Posterior vena cava (tissue), 2 donors: ENCODE results near the gene NFATC1. TPM values are rescaled to one million over a fixed set of nuclear protein-coding genes. Genes with fewer than 3 reads are reported as not detected.

Experiments
- DNase-seq: peaks from one replicate; pipeline ENCODE4 v3.0.0-alpha.2; 2020; ENCODE audit warnings: low spot score
- intact Hi-C, 2 donors: fragments of 100-400 bp; cut with DNase I; formaldehyde crosslinking; loops; one replicate each; pipeline versions ENCODE4 v1.14.1 to v1.14.2; 2022 to 2023
- total RNA-seq, 2 donors: library from RNA; stranded (reverse); fragmentation: NEBNext Ultra II Directional; extraction: Animal tissue kit (Norgen Biotek cat#: 25700); gene quantifications; one replicate each; pipeline ENCODE4 v1.2.1, GENCODE V29; 2021
- donor health status: DM: yes; HTN: yes; CAD: no.
- donor health status: DM: yes; HTN: yes; CAD: no.

NFATC1 gene
- total RNA-seq, 2 donors from 2014 or later: 23.9 to 26.9 TPM

DNA sequence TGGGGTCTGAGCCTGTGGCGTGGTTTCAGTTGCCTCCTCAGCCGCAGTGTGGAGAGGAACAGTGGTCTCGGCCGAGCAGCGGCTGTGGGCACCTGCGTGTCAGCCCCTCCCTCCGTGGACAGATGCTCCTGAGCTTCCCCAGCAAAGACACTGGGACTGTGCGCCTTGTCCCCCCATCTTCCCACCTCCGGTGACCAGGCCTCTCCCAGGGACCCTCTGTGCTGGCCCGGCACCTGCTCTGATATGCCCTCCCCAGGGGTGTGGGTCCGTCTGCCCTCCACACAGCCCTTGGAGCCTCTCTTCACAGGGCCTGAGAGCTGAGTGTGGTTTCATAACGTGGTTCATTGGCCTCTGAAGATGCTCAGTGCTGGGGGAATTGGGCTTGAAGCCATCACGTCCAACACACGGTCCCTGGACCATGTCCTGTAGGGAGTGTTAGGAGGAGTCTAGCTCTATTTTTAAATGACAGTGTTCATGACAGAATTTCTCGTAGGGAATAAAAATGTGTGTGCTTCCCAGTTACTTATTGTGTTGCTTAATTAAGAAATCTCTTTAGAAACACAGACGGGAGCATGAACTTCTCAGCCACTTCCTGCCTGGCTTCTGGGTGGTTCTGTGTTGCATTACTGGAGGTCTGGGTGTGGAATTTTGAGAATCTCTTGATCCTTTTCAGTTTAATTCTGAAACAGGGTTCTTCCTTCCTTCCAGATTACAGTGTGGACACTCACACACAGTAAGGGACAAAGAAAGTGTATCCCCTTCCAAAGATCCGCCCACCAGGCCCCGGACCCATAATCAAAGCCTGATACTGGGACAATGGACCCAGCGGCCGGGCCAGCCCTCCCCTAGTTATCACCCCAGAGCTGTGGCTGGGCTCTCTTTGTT lies 110.7 kb downstream of the NFATC1 start:
- intact Hi-C loops: loop anchor here in 1 of 2 donors (10.0 kb wide), 1 partner anchor 122 kb away; no protein-coding TSS in a partner anchor
- peak; percentile 86 for DNase-seq

DNA sequence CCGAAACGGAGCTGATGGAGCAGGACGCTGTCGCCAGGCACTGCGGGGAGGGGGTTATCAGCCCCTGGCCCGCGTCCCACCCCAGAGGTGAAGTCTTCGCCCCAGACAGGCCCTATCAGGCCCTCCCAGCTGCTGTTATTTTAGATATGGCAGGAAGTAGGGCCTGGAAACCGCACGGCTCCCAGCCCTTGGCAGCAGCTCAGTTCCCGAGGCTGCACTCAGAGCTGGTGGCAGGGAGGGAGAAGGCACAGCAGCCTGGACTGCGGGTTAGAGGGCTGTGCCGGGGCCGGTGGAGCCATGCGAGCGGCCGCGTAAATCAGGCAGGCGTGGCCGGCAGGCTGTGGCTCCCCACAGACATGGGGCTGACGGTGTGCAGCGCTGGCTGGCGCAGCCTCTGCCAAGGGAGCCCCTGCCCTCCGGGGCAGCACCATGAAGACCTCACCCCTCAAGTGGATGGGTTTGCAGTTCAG lies 111.4 kb downstream of the NFATC1 start:
- intact Hi-C loops: loop anchor here in 1 of 2 donors (10.0 kb wide), 1 partner anchor 122 kb away; no protein-coding TSS in a partner anchor
- peak; percentile 91 for DNase-seq

DNA sequence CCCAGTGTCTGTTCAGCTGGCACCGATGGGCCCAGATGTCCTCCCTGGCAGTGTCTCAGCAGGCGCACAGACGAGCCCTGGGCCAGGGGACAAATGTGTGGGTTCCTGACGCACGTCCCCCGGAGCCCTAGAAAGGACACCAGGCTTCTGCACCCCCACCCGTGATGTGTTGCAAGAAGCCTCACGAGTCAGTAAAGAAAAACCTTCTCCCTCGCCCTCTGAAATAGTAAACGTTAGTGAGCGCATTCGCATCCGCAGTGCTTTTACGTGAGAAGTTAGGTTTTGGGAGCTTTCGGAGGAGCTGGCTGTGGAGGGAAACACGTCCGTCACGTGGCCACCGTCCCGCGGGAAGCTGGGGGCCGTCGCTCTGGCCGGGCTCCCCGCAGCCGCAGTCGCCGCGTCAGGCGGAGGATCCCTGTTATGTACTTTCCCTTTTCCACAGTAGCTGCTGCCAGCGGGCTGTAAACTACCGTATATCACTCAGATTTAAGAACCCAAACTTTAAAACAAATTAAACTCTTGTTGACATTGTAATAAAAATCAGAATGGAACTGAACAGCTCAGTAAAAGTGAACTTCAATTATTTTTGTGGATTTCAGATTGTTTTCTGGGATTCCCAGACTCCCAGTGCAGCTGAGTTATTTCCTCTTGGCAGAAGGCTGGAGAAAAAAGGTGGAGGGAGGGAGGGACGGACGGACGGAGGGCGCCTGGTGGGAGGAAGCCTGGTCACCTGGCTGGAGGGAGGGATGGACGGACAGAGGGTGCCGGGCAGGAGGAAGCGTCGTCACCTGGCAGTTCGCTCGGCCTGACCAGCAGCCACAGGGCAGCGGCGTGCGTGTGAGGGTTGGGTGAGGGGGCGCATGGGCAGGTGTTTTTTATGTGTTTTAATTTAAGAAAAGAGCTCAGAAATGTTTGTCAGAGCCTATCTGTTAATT lies 112.1 kb downstream of the NFATC1 start:
- intact Hi-C loops: loop anchor here in 1 of 2 donors (10.0 kb wide), 1 partner anchor 123 kb away; no protein-coding TSS in a partner anchor
- peak; percentile 95 for DNase-seq

- DNase-seq: peak; percentile 83
- intact Hi-C loops: loop anchor here in 1 of 2 donors (10.0 kb wide), 1 partner anchor 124 kb away; no protein-coding TSS in a partner anchor
These were observed 113.1 kb downstream of the NFATC1 start for GRCh38 chr18:79508565-79509535.

- intact Hi-C loops: loop anchor here in 1 of 2 donors (10.0 kb wide), 1 partner anchor 125 kb away; no protein-coding TSS in a partner anchor
- DNase-seq: peak; percentile 47
These were observed 113.8 kb downstream of the NFATC1 start for GRCh38 chr18:79509536-79509930.

DNA sequence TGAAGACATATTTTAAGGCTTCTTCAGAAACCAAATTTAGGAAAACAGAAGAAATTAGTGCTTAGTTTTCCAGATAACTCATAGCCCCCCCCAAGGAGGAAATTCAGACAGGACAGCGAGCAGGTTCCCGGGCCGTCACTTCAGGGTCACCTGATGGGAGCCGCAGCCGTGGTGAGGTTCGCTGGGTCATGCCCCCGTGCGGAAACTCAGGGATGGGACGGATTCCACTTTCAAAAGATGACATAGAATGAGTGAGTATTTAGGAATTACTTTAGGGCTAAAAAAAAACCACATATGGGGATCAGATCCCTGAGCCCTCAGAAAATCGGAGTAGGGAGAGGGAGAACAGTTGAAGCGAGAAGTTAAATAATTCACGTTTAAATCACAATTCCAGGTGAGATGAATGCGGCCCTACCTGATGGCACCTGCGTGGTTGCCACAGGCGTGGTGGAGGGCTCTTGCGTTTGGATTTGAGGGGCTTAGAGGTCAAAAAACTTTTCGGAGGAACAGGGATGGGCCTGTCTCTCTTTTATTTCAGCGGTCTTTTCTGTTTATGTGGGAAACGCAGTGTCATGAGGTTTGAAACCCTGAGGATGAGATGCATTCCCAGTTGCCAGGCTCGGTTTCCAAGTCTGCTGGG lies 114.4 kb downstream of the NFATC1 start:
- peak; percentile 54 for DNase-seq
- intact Hi-C loops: no loop called here

DNA sequence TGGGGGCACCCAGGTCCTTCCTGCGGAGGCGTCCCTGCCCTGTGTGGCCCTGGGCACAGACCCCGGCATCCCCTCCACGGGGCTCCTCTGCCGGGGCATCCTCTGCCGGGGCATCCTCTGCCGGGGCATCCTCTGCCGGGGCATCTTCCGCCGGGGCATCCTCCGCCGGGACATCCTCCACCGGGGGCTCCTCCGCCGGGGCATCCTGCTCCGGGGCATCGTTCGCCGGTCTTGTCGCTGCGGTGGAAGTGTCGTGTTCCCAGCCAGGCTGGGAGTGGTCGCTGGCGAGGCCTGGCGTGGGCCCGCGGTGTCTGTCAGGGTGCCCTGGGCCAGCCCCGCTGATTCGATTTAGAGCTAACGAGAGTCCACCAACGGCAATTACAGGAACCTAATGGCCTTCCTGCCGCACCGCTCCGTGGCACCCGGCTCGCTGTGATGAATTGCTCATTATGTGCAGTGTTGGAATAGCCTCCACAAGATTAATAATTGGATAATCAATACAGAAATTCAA lies 115.1 kb downstream of the NFATC1 start:
- DNase-seq: peak; percentile 72
- intact Hi-C loops: no loop called here

GRCh38 chr18:79511271-79511670 lies 115.5 kb downstream of the NFATC1 start:
- peak; percentile 56 for DNase-seq
- intact Hi-C loops: no loop called here

- intact Hi-C loops: no loop called here
- DNase-seq: peak; percentile 54
These were observed 116.1 kb downstream of the NFATC1 start for GRCh38 chr18:79511671-79512301.

DNA sequence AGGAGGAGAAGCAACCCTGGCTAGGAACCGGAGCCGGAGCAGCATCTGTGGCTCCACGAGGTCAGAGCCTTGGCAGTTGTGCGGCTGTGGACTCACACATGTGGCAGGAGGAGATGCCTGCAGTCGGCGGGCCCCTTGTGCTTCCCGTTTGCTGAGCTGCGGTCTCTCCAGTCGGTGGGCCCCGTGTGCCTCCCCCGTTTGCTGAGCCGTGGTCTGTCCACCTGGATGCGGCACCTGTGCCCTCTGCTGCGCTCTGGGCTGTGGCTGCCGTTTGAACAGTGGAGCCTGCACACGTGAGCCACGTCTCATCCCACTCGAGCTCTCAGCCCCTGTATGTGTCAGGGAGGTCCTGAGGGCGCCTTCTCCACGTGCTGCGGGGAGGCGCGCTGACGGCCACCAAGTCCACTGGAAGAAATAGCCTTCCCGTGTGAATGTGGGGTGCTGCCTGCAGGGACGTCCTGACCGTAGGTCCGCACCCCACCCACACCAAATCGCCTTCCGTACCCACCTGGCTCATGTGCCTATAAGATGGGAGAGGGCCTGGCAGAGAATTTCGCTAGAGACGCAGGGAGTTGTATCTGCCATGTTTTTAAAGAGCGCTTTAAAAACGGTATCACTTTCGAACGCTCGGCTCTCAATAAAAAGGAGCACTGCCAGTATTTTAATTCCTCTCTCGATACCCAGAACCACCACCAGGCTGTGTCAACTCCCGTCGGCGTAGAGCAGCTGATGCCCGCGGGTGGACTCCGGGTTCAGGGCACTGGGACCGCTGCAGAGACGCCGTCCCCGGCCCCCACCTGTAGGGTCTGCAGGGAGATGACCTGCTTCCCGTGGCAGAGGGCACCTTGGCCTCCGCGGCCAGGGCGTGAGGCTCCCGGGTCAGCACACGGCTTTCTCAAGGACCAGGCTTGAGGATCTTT lies 117.0 kb downstream of the NFATC1 start:
- peak; percentile 81 for DNase-seq

DNA sequence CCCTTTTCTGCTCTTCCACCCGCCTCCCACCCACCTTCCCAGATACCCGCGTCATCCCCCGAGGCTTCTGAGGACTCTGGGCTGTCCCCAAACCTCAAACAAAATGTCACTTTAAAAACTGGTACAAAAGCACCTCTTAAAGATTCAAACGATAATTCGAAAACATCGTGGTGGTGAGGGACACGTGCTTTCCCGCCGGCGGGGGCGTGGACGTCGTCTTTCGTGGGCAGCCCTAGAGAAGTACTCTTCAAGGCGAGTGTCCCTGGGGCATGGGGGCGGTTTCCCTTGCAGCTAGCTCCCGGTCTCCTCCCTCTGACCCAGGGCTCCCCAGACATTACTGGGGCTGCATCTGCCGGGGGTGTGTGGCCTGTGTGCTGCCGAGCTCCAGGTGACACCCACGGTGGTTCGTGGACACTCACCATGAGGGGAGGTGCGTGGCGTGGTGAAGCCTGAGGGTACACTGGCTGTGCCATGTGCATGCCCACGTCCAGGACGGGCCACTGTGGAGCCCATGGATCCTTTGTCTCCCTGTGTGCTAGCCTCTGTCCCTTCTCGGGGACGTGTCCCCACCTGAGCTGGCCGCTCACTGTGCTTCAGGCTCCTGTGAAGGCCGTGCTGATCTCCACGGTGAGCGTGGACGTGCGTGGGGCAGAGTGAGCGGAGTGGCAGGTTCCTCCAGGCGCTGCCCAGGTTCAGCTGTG lies 117.8 kb downstream of the NFATC1 start:
- peak; percentile 74 for DNase-seq
- intact Hi-C loops: loop anchor here in 1 of 2 donors (1.0 kb wide), 1 partner anchor 15 kb away; no protein-coding TSS in a partner anchor

More for the DNA sequence above, 117.0 kb downstream of the NFATC1 start:
- intact Hi-C loops: loop anchor here in 1 of 2 donors (1.0 kb wide), 1 partner anchor 16 kb away; no protein-coding TSS in a partner anchor

GRCh38 chr18:79515331-79515730 lies 119.6 kb downstream of the NFATC1 start:
- intact Hi-C loops: no loop called here
- DNase-seq: no peak

DNA sequence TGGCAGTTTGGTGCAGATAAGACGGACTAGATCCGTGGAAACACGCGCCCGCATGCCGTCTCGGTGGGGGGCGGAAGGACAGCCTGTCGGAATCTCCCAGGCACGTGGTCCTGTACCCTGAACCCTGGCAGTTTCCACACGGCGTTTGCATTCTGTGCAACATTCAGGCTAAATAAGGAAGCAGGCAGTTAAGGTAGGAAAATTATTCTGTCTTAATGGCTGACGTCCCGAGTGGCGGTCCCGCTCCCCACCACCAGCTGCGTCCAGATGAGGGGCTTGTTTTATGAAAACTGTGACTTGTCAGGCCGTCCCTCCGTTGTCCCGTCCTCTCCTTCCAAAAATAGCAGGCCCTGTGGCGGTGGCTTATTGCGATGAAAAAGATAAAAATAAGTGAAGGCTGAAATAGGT lies 120.2 kb downstream of the NFATC1 start:
- intact Hi-C loops: no loop called here

GRCh38 chr18:79516441-79516931 lies 120.8 kb downstream of the NFATC1 start:
- peak; percentile 70 for DNase-seq
- intact Hi-C loops: no loop called here

More for the DNA sequence above, 120.2 kb downstream of the NFATC1 start:
- DNase-seq: peak; percentile 73

DNA sequence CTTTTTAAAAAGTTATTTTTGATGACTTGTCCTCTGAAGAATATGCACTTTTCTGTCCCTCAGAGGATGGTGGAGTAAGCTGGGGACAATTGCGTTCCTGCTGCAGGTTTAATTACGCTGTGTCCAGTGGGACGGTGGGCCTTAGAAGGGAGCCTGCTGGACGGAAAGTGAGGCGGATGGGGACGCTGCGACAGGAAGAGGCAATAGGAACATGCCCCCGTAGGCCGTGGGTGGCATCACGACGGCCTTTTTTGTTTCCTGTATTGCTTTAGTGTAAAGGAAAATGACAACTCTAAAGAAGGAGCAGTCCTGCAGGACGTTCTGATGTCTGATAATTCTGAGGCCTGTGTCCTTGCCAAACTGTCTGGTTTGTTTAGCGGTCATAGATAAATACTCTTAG lies 121.6 kb downstream of the NFATC1 start:
- no peak for DNase-seq
- intact Hi-C loops: no loop called here
